HepG2 (cell line): Measurements from ENCODE around the gene GSK3A. TPM values are rescaled to one million over a fixed set of nuclear protein-coding genes. Genes with fewer than 3 reads are reported as not detected.

Source experiments
- ATAC-seq: fragments of 200-7000 bp; cut with Tn5 transposase; 3 replicates; pipeline ENCODE4 v1.9.1; 2020; ENCODE audit warnings: mild to moderate bottlenecking, moderate library complexity
- BruUV-seq: library from RNA; stranded (reverse); fragments of 400-500 nt; replicated peaks from 2 replicates; lab custom pipeline; 2021; lab: Mats Ljungman, UMichigan
- CTCF ChIA-PET: fragments of 300-600 bp; formaldehyde crosslinking; extraction: SDS; loops from one replicate; lab custom pipeline; 2021; ENCODE audit warnings: low total read pairs, inconsistent platforms, low intra/inter-chr PET ratio; lab: Yijun Ruan, JAX
- POLR2A ChIA-PET: fragments of 350-600 bp; sonication (Branson Sonifier 250); formaldehyde crosslinking; loops from one replicate; lab custom pipeline; 2020; ENCODE audit warnings: antibody characterized with exemption, inconsistent platforms; lab: Yijun Ruan, JAX
- DNase-seq: peaks from one replicate; pipeline ENCODE4 v3.0.0-alpha.2; 2015; ENCODE audit warnings: low spot score
- FAIRE-seq: peaks from 3 replicates; lab custom pipeline; 2011; peaks lifted over from hg19 to GRCh38; lab: Jason Lieb, UNC
- H2AFZ ChIP-seq: one replicate; pipeline ENCODE4 v1.6.1; 2011; ENCODE audit warnings: low read length, inconsistent platforms
- H3K27ac ChIP-seq: fragments of 300-600 bp; 3 replicates; pipeline ENCODE4 v1.8.0; 2011; ENCODE audit warnings: mixed run types, mild to moderate bottlenecking, mixed read lengths, low read length, inconsistent platforms; ENCODE audit not compliant: insufficient read depth; ENCODE audit errors: extremely low read length
- H3K27me3 ChIP-seq, 2 experiments: fragments of 200-600 bp in 1 of 2; 2 replicates in 1 of 2; 3 replicates in 1 of 2; pipeline versions ENCODE4 v1.6.0 to v1.8.0; 2011; ENCODE audit warnings: low read length in 2 of 2, mild to moderate bottlenecking in 2 of 2, moderate library complexity in 2 of 2, inconsistent platforms in 1 of 2; ENCODE audit not compliant: insufficient read depth in 2 of 2, control insufficient read depth in 1 of 2
- H3K36me3 ChIP-seq, 2 experiments: fragments of 200-600 bp in 1 of 2; replicated peaks in 1 of 2; 2 replicates in 1 of 2; 3 replicates in 1 of 2; pipeline versions ENCODE4 v1.5.1 to v1.8.0; 2011; ENCODE audit warnings: low read length in 2 of 2, inconsistent platforms in 1 of 2; ENCODE audit not compliant: insufficient read depth in 2 of 2, control insufficient read depth in 1 of 2
- H3K4me1 ChIP-seq: 2 replicates; pipeline ENCODE4 v1.5.1; 2012; ENCODE audit warnings: low read length, inconsistent platforms; ENCODE audit not compliant: insufficient read depth
- H3K4me2 ChIP-seq: 2 replicates; pipeline ENCODE4 v1.6.0; 2011; ENCODE audit warnings: low read depth, low read length, inconsistent platforms
- H3K4me3 ChIP-seq, 3 experiments: fragments of 200-600 bp in 1 of 3; sonication (generic), shearing (Covaris generic) in 1 of 3; replicated peaks in 1 of 3; 2 replicates each; pipeline ENCODE4 v1.5.1; 2011 to 2016; ENCODE audit warnings: low read length in 3 of 3, inconsistent platforms in 2 of 3, low read depth in 2 of 3, mild to moderate bottlenecking in 2 of 3, control low read depth in 1 of 3, mixed read lengths in 1 of 3; ENCODE audit not compliant: insufficient read depth in 1 of 3
- H3K79me2 ChIP-seq: one replicate; pipeline ENCODE4 v1.6.1; 2011; ENCODE audit warnings: low read length, inconsistent platforms; ENCODE audit not compliant: insufficient read depth
- H3K9ac ChIP-seq: 2 replicates; pipeline ENCODE4 v1.6.0; 2011; ENCODE audit warnings: mild to moderate bottlenecking, low read depth, low read length, inconsistent platforms; ENCODE audit not compliant: insufficient read depth
- H3K9me3 ChIP-seq: 2 replicates; pipeline ENCODE4 v1.5.1; 2012; ENCODE audit warnings: mild to moderate bottlenecking, low read length
- H4K20me1 ChIP-seq: 2 replicates; pipeline ENCODE4 v1.6.0; 2011; ENCODE audit warnings: inconsistent platforms, mild to moderate bottlenecking, low read length, moderate library complexity; ENCODE audit not compliant: insufficient read depth
- CTCF ChIP-seq: sonication (generic); formaldehyde crosslinking; IDR thresholded peaks from 2 replicates; pipeline ENCODE4 v1.5.0; 2020; ENCODE audit warnings: mild to moderate bottlenecking, missing genetic modification reagents, moderate library complexity
- ELF1 ChIP-seq: sonication (generic); formaldehyde crosslinking; IDR thresholded peaks from 2 replicates; pipeline ENCODE4 v1.4.0; 2020; ENCODE audit warnings: missing genetic modification reagents
- HNRNPLL ChIP-seq: fragments of 200-400 bp; formaldehyde crosslinking; IDR thresholded peaks from 2 replicates; pipeline ENCODE4 v1.6.1; 2017; ENCODE audit warnings: mild to moderate bottlenecking, low read depth, low read length; ENCODE audit not compliant: poor library complexity, severe bottlenecking
- IKZF1 ChIP-seq: fragments of 450-650 bp; IDR thresholded peaks from 2 replicates; pipeline ENCODE4 v1.7.1; 2016
- MAZ ChIP-seq, 2 experiments: sonication (generic) in 1 of 2; formaldehyde crosslinking in 1 of 2; IDR thresholded peaks; 2 replicates each; pipeline versions ENCODE4 v1.5.0 to v1.6.1; 2012 to 2020; ENCODE audit warnings: low read depth in 2 of 2, mild to moderate bottlenecking in 2 of 2, borderline replicate concordance in 1 of 2, improper control_type of control experiment in 1 of 2, low read length in 1 of 2, missing genetic modification reagents in 1 of 2, moderate library complexity in 1 of 2
- RAD21 ChIP-seq: fragments of 450-650 bp; formaldehyde crosslinking; IDR thresholded peaks from 2 replicates; pipeline ENCODE4 v1.5.0; 2020; ENCODE audit warnings: mild to moderate bottlenecking
- RBFOX2 ChIP-seq: fragments of 200-400 bp; formaldehyde crosslinking; IDR thresholded peaks from 2 replicates; pipeline ENCODE4 v1.6.1; 2017; ENCODE audit warnings: low read depth, mild to moderate bottlenecking, low read length
- SAP130 ChIP-seq: IDR thresholded peaks from 2 replicates; pipeline ENCODE4 v1.6.1; 2016; ENCODE audit warnings: low read depth
- TAF1 ChIP-seq: sonication (generic); formaldehyde crosslinking; IDR thresholded peaks from 2 replicates; pipeline ENCODE4 v1.4.0; 2020; ENCODE audit warnings: missing genetic modification reagents
- THAP11 ChIP-seq: IDR thresholded peaks from 2 replicates; pipeline ENCODE4 v1.6.1; 2016; ENCODE audit warnings: missing biosample characterization, missing genetic modification reagents
- TOPORS ChIP-seq: sonication (generic); formaldehyde crosslinking; IDR thresholded peaks from 2 replicates; pipeline ENCODE4 v1.8.0; 2023; ENCODE audit warnings: mild to moderate bottlenecking, missing genetic modification reagents
- YY1 ChIP-seq: IDR thresholded peaks from 2 replicates; pipeline ENCODE4 v1.6.1; 2011; ENCODE audit warnings: low read length, low read depth, moderate library complexity, mild to moderate bottlenecking; ENCODE audit not compliant: insufficient read depth, insufficient replicate concordance
- ZBTB43 ChIP-seq: sonication (generic); formaldehyde crosslinking; conservative IDR thresholded peaks from 2 replicates; pipeline ENCODE4 v1.4.0; 2020; ENCODE audit warnings: missing genetic modification reagents
- ZMAT5 ChIP-seq: sonication (generic); formaldehyde crosslinking; IDR thresholded peaks from 2 replicates; pipeline ENCODE4 v1.5.0; 2020; ENCODE audit warnings: mild to moderate bottlenecking, low read depth, missing genetic modification reagents, borderline replicate concordance
- ZNF292 ChIP-seq: sonication (generic); formaldehyde crosslinking; IDR thresholded peaks from 2 replicates; pipeline ENCODE4 v1.8.1; 2022; ENCODE audit warnings: mild to moderate bottlenecking, low read depth, missing genetic modification reagents, borderline replicate concordance
- ZNF496 ChIP-seq: sonication (generic); formaldehyde crosslinking; IDR thresholded peaks from 2 replicates; pipeline ENCODE4 v1.8.1; 2023; ENCODE audit warnings: mild to moderate bottlenecking, moderate library complexity, missing genetic modification reagents; ENCODE audit not compliant: insufficient replicate concordance
- ZNF543 ChIP-seq: sonication (generic); formaldehyde crosslinking; IDR thresholded peaks from 2 replicates; pipeline ENCODE4 v1.4.0; 2020; ENCODE audit warnings: mild to moderate bottlenecking, missing genetic modification reagents
- ZNF629 ChIP-seq: sonication (generic); formaldehyde crosslinking; conservative IDR thresholded peaks from 2 replicates; pipeline ENCODE4 v1.5.0; 2020; ENCODE audit warnings: missing genetic modification reagents
- ZNF709 ChIP-seq: sonication (generic); formaldehyde crosslinking; IDR thresholded peaks from 2 replicates; pipeline ENCODE4 v1.5.0; 2020; ENCODE audit warnings: mild to moderate bottlenecking, missing genetic modification reagents
- ZNF792 ChIP-seq: IDR thresholded peaks from 2 replicates; pipeline ENCODE4 v1.6.1; 2016
- WGBS: methylation state at CpG from one replicate; pipeline ENCODE4 v1.1.6; 2017; ENCODE audit warnings: low lambda C conversion rate; 5-methylcytosine and 5-hydroxymethylcytosine counted together
- in situ Hi-C: cut with HindIII; loops from 2 replicates; pipeline ENCODE4 v1.10.0; 2017; ENCODE audit warnings: low pct_unique_long_range_greater_than_20kb; ENCODE audit not compliant: extremely low pct_ligation_motif_present
- intact Hi-C: fragments of 100-400 bp; cut with micrococcal nuclease; formaldehyde crosslinking; loops from one replicate; pipeline ENCODE4 v1.10.0; 2022; ENCODE audit not compliant: unreplicated experiment
- polyA plus RNA-seq, 8 experiments: library from polyadenylated mRNA; depleted of rRNA in 3 of 8; stranded (reverse) in 7 of 8; unstranded in 1 of 8; fragments of >200 nt; fragmentation: Illumina TruSeq in 4 of 8; extraction: Trizol in 4 of 8; gene quantifications; 2 replicates each; pipeline versions ENCODE4 v1.2.1 to v1.2.3, GENCODE V29; 2011 to 2016; ENCODE audit warnings: low read depth in 4 of 8, missing spikeins in 1 of 8, mixed read lengths in 1 of 8; ENCODE audit not compliant: insufficient read depth in 1 of 8
- total RNA-seq, 5 experiments: library from RNA; depleted of rRNA; stranded (reverse); fragments of >200 nt; fragmentation: Illumina TruSeq; extraction: Trizol; gene quantifications; 2 replicates each; pipeline ENCODE4 v1.2.3, GENCODE V29; 2016; ENCODE audit warnings: low read depth in 1 of 5

Gene GSK3A
- total and polyA plus RNA-seq, 2 of the 13 experiments (the other 11 are each of a cell fraction or from before 2014, with no cell fraction given) = 16.9 to 52.5 TPM

- in situ Hi-C loops (loop anchor here (5.0 kb wide), 1 partner anchor 158 kb away; the partner anchor contains the start of gene POU2F2), intact Hi-C loops (loop anchor here (1.0 to 2.0 kb wide), 2 partner anchors 47 to 156 kb away; no protein-coding TSS in a partner anchor)
- WGBS = 94% methylated on average over 14 of the region's 31 CpGs
- Histone ChIP-seq H3K9me3 (no peaks in the 10 kb centered on the region), H3K27ac (no peak overlapping the region), H4K20me1 (no peaks in the 10 kb centered on the region; the same call in 1 of the 2 replicates), H3K4me3 (no peak overlapping the region), H3K27me3 (no peaks in the 10 kb centered on the region), H2AFZ (no peak overlapping the region), H3K9ac (no peak overlapping the region), H3K4me2 (no peak overlapping the region), H3K79me2 (peaks cover 5% of the 10 kb centered on the region), H3K36me3 (peaks cover 33 to 76% of the 10 kb centered on the region in 2 experiments; a peak in 4 of 5 replicates), H3K4me1 (peaks cover 6% of the 10 kb centered on the region)
- CTCF ChIA-PET = interaction anchor here (0.6 to 3.1 kb wide), 9 partner anchors 8 to 183 kb away, joined by 3 to 34 read pairs (median 4); partner anchors contain the start of genes MEGF8 and ZNF526
- BruUV-seq = no TSS peak
- POLR2A ChIA-PET = interaction anchor here (1.0 to 1.4 kb wide), 2 partner anchors 46 to 48 kb away, joined by 4 to 7 read pairs; no protein-coding TSS in a partner anchor
- FAIRE-seq (peak; percentile 37), DNase-seq (peak; percentile 61), ATAC-seq (peak; percentile 81)
- TF ChIP-seq ZMAT5 (CRISPR knock-in tag) (no peak), MAZ (IDR thresholded peaks at IDR 0.05; ENCODE audit: borderline replicate concordance, low read depth, low read length) (peak; percentile 68; the same call in 1 of the 2 replicates), MAZ (CRISPR knock-in tag; IDR thresholded peaks at IDR 0.05; ENCODE audit: low read depth) (no peak), RBFOX2 (peak; percentile 58; the same call in 1 of the 2 replicates), ZBTB43 (CRISPR knock-in tag) (peak; percentile 59; the same call in 1 of the 2 replicates), ELF1 (CRISPR knock-in tag) (no peak), ZNF496 (CRISPR knock-in tag) (no peak), SAP130 (CRISPR knock-in tag) (peak; percentile 29; the same call in 1 of the 2 replicates), THAP11 (CRISPR knock-in tag) (peak; percentile 58; the same call in 1 of the 2 replicates), HNRNPLL (peak; percentile 15), ZNF292 (CRISPR knock-in tag) (no peak), TAF1 (CRISPR knock-in tag) (no peak), ZNF629 (CRISPR knock-in tag) (no peak), RAD21 (peak; percentile 93), CTCF (CRISPR knock-in tag) (peak; percentile 64), TOPORS (CRISPR knock-in tag) (no peak), ZNF709 (CRISPR knock-in tag) (0 out of 2 replicates have a peak, but pooled peaks have one; percentile 31), IKZF1 (no peak), ZNF543 (no peak), ZNF792 (CRISPR knock-in tag) (0 out of 2 replicates have a peak, but pooled peaks have one; percentile 26), YY1 (peak; percentile 18)
Measured at GRCh38 chr19:42290523-42291434, 48.4 kb upstream of the GSK3A start.
